Breast epithelium (tissue), 3 donors: Measurements from ENCODE around the gene RNH1.

Source experiments
- CTCF ChIP-seq, 3 donors: fragments of 450-650 bp; IDR thresholded peaks; one replicate each; pipeline ENCODE4 v1.5.1; 2016 to 2017; ENCODE audit warnings: antibody characterized with exemption in 3 of 3, mild to moderate bottlenecking in 3 of 3, moderate library complexity in 3 of 3
- POLR2A ChIP-seq: fragments of 450-650 bp; IDR thresholded peaks from one replicate; pipeline ENCODE4 v1.6.1; 2016; ENCODE audit warnings: antibody characterized with exemption, mild to moderate bottlenecking, moderate library complexity
- POLR2AphosphoS5 ChIP-seq, 3 donors: sonication (generic); formaldehyde crosslinking; IDR thresholded peaks; one replicate each; pipeline ENCODE4 v1.6.1; 2017; ENCODE audit warnings: antibody characterized with exemption in 3 of 3

- no peak for TF ChIP-seq POLR2AphosphoS5 (IDR thresholded peaks at IDR 0.05)
- no peak for TF ChIP-seq POLR2A
- TF ChIP-seq CTCF (IDR thresholded peaks at IDR 0.05): no peak
These were observed 60.2 kb downstream of the RNH1 start for GRCh38 chr11:446891-447290.
